Lower lobe of right lung (tissue), 2 donors: ENCODE results near the gene SPINK5. TPM values are rescaled to one million over a fixed set of nuclear protein-coding genes. Genes with fewer than 3 reads are reported as not detected.
"Not testable (repeated sequence)": the region's sequence is repeated elsewhere in the genome, so short reads cannot be mapped to it uniquely, and the experiment has no call there.

Experiments
- ATAC-seq, 2 donors: fragments of 200-7000 bp; cut with Tn5 transposase; one replicate each; pipeline ENCODE4 v1.9.1; 2020 to 2022; ENCODE audit warnings: mild to moderate bottlenecking in 2 of 2, moderate library complexity in 2 of 2
- DNase-seq: peaks from one replicate; pipeline ENCODE4 v3.0.0-alpha.2; 2020
- H3K27ac ChIP-seq: fragments of 200-600 bp; one replicate; pipeline ENCODE4 v1.8.0; 2022
- H3K27me3 ChIP-seq: fragments of 200-600 bp; one replicate; pipeline ENCODE4 v1.8.0; 2022; ENCODE audit warnings: low read depth
- H3K36me3 ChIP-seq: fragments of 200-600 bp; one replicate; pipeline ENCODE4 v1.8.0; 2022; ENCODE audit warnings: mild to moderate bottlenecking
- H3K4me1 ChIP-seq: fragments of 200-600 bp; one replicate; pipeline ENCODE4 v1.8.0; 2022
- H3K4me3 ChIP-seq: fragments of 200-600 bp; one replicate; pipeline ENCODE4 v1.8.0; 2022; ENCODE audit warnings: mild to moderate bottlenecking
- H3K9me3 ChIP-seq: fragments of 200-600 bp; one replicate; pipeline ENCODE4 v1.8.0; 2022
- CTCF ChIP-seq: fragments of 200-600 bp; IDR thresholded peaks from one replicate; pipeline ENCODE4 v1.8.0; 2022; ENCODE audit warnings: antibody characterized with exemption, mild to moderate bottlenecking
- intact Hi-C: fragments of 100-400 bp; cut with DNase I; formaldehyde crosslinking; loops from one replicate; pipeline ENCODE4 v1.11.0; 2022
- total RNA-seq: library from RNA; stranded (reverse); fragmentation: NEBNext Ultra II Directional; extraction: Animal tissue kit (Norgen Biotek cat#: 25700); gene quantifications from one replicate; pipeline ENCODE4 v1.2.1, GENCODE V29; 2021
- donor health status: DM: no; HTN: yes; CAD: no; lungs with severe emphysema.

The SPINK5 gene
- total RNA-seq, 1 donor from 2014 or later = 2.1 TPM

GRCh38 chr5:148033134-148033533, 30.6 kb upstream of the SPINK5 start:
- Histone ChIP-seq H3K27ac (no peak overlapping the region), H3K9me3 (no peaks in the 10 kb centered on the region), H3K36me3 (no peaks in the 10 kb centered on the region), H3K4me3 (no peak overlapping the region), H3K27me3 (no peaks in the 10 kb centered on the region), H3K4me1 (no peaks in the 10 kb centered on the region)
- no peak for TF ChIP-seq CTCF
- ATAC-seq (no peak), DNase-seq (no peak)
- intact Hi-C loops = no loop called here

GRCh38 chr5:148035676-148036075, 28.1 kb upstream of the SPINK5 start:
- Histone ChIP-seq H3K9me3 (no peaks in the 10 kb centered on the region), H3K4me3 (no peak overlapping the region), H3K4me1 (no peaks in the 10 kb centered on the region), H3K36me3 (no peaks in the 10 kb centered on the region), H3K27ac (no peak overlapping the region), H3K27me3 (no peaks in the 10 kb centered on the region)
- ATAC-seq (no peak), DNase-seq (no peak)
- intact Hi-C loops = no loop called here
- TF ChIP-seq CTCF = no peak

- no peak for DNase-seq
- Histone ChIP-seq H3K4me3 (no peak overlapping the region), H3K36me3 (no peaks in the 10 kb centered on the region), H3K27ac (no peak overlapping the region), H3K27me3 (no peaks in the 10 kb centered on the region), H3K4me1 (no peaks in the 10 kb centered on the region), H3K9me3 (no peaks in the 10 kb centered on the region)
- TF ChIP-seq CTCF = no peak
- no peak for ATAC-seq
- intact Hi-C loops = no loop called here
Measured at GRCh38 chr5:148042881-148043280, 20.9 kb upstream of the SPINK5 start.

GRCh38 chr5:148043705-148044104, 20.1 kb upstream of the SPINK5 start:
- no peaks in the 10 kb centered on the region for H3K27me3 ChIP-seq
- TF ChIP-seq CTCF = no peak
- no peaks in the 10 kb centered on the region for H3K9me3 ChIP-seq
- intact Hi-C loops = no loop called here
- H3K27ac ChIP-seq = no peak overlapping the region
- H3K4me3 ChIP-seq = no peak overlapping the region
- no peaks in the 10 kb centered on the region for H3K4me1 ChIP-seq
- no peaks in the 10 kb centered on the region for H3K36me3 ChIP-seq
- ATAC-seq (no peak), DNase-seq (no peak)

GRCh38 chr5:148055160-148055559, 8.6 kb upstream of the SPINK5 start:
- H3K27me3 ChIP-seq, H3K4me3 ChIP-seq, H3K4me1 ChIP-seq, H3K27ac ChIP-seq, ATAC-seq, H3K36me3 ChIP-seq, intact Hi-C loops, DNase-seq: not testable (repeated sequence)
- peaks cover 27% of the 10 kb centered on the region for H3K9me3 ChIP-seq

- H3K4me3 ChIP-seq = no peak overlapping the region
- H3K36me3 ChIP-seq = no peaks in the 10 kb centered on the region
- intact Hi-C loops = no loop called here
- TF ChIP-seq CTCF = no peak
- H3K27ac ChIP-seq = no peak overlapping the region
- no peaks in the 10 kb centered on the region for H3K27me3 ChIP-seq
- H3K4me1 ChIP-seq = no peaks in the 10 kb centered on the region
- H3K9me3 ChIP-seq = peaks cover 14% of the 10 kb centered on the region
- ATAC-seq (no peak), DNase-seq (no peak)
Measured at GRCh38 chr5:148060309-148060708, 3.5 kb upstream of the SPINK5 start.
